Peyer's patch (tissue), 4 donors: ENCODE results near the gene PGM2. TPM values are rescaled to one million over a fixed set of nuclear protein-coding genes. Genes with fewer than 3 reads are reported as not detected.
"Not testable (repeated sequence)": the region's sequence is repeated elsewhere in the genome, so short reads cannot be mapped to it uniquely, and the experiment has no call there.

Experiments
- DNase-seq, 3 donors: peaks; one replicate each; pipeline ENCODE4 v3.0.0-alpha.2; 2017 to 2019
- H3K27ac ChIP-seq, 4 donors: fragments of 200-600 bp; sonication (generic); one replicate each; pipeline ENCODE4 v1.5.1; 2016 to 2019
- H3K27me3 ChIP-seq, 2 donors: fragments of 200-600 bp; sonication (generic); one replicate each; pipeline ENCODE4 v1.5.1; 2019
- H3K36me3 ChIP-seq, 3 donors: fragments of 200-600 bp; sonication (generic); one replicate each; pipeline ENCODE4 v1.5.1; 2016 to 2019
- H3K4me1 ChIP-seq, 4 donors: fragments of 200-600 bp; sonication (generic); one replicate each; pipeline ENCODE4 v1.5.1; 2016 to 2019
- H3K4me3 ChIP-seq, 4 donors: fragments of 200-600 bp; sonication (generic); 1 replicate in 3 of 4; 2 replicates in 1 of 4; pipeline ENCODE4 v1.5.1; 2016 to 2019; ENCODE audit warnings: mild to moderate bottlenecking in 1 of 4
- H3K9me3 ChIP-seq, 4 donors: fragments of 200-600 bp; sonication (generic); one replicate each; pipeline ENCODE4 v1.5.1; 2016 to 2019; ENCODE audit warnings: mild to moderate bottlenecking in 1 of 4
- CTCF ChIP-seq, 6 experiments: fragments of 450-650 bp in 4 of 6; fragments of 200-600 bp in 2 of 6; sonication (generic) in 1 of 6; IDR thresholded peaks; one replicate each; pipeline ENCODE4 v1.5.1; 2017 to 2019; ENCODE audit warnings: antibody characterized with exemption in 6 of 6, mild to moderate bottlenecking in 3 of 6, moderate library complexity in 1 of 6
- POLR2A ChIP-seq, 2 donors: fragments of 450-650 bp; IDR thresholded peaks; one replicate each; pipeline ENCODE4 v1.5.1; 2017; ENCODE audit warnings: antibody characterized with exemption in 2 of 2, mild to moderate bottlenecking in 2 of 2, moderate library complexity in 2 of 2
- total RNA-seq, 4 donors: library from RNA; depleted of rRNA; stranded (reverse); fragments of >200 nt; gene quantifications; one replicate each; pipeline ENCODE4 v1.1.0, GENCODE V29; 2016

PGM2 gene
- total RNA-seq, 4 donors from 2014 or later = 11.3 to 27.2 (median 16.5) TPM

GRCh38 chr4:37805091-37805490, 21.4 kb upstream of the PGM2 start:
- Histone ChIP-seq H3K4me1 (no peaks in the 10 kb centered on the region), H3K36me3 (no peaks in the 10 kb centered on the region), H3K4me3 (no peak overlapping the region), H3K9me3 (no peaks in the 10 kb centered on the region), H3K27me3 (no peaks in the 10 kb centered on the region), H3K27ac (no peak overlapping the region)
- no peak for DNase-seq
- TF ChIP-seq POLR2A (IDR thresholded peaks at IDR 0.05) (no peak), CTCF (IDR thresholded peaks at IDR 0.05) (no peak)

- no peak overlapping the region for H3K4me3 ChIP-seq
- H3K27ac ChIP-seq = no peak overlapping the region
- H3K9me3 ChIP-seq = no peaks in the 10 kb centered on the region
- no peaks in the 10 kb centered on the region for H3K36me3 ChIP-seq
- no peak for DNase-seq
- H3K27me3 ChIP-seq = no peaks in the 10 kb centered on the region
- H3K4me1 ChIP-seq = peaks cover 0 to 3% (median 0%) of the 10 kb centered on the region in 4 donors
- TF ChIP-seq POLR2A (IDR thresholded peaks at IDR 0.05) = no peak
- TF ChIP-seq CTCF (IDR thresholded peaks at IDR 0.05) = no peak
Observed at GRCh38 chr4:37812713-37813112, 13.8 kb upstream of the PGM2 start.

- Histone ChIP-seq H3K9me3 (no peaks in the 10 kb centered on the region), H3K27ac (no peak overlapping the region), H3K27me3 (no peaks in the 10 kb centered on the region), H3K36me3 (no peaks in the 10 kb centered on the region), H3K4me3 (no peak overlapping the region), H3K4me1 (peaks cover 0 to 3% (median 0%) of the 10 kb centered on the region in 4 donors)
- TF ChIP-seq POLR2A (IDR thresholded peaks at IDR 0.05) = no peak
- no peak for TF ChIP-seq CTCF (IDR thresholded peaks at IDR 0.05)
- DNase-seq = no peak
Observed at GRCh38 chr4:37815591-37815990, 10.9 kb upstream of the PGM2 start.

- DNase-seq = peak in 1 of 3 donors; percentile 26
- Histone ChIP-seq H3K36me3 (no peaks in the 10 kb centered on the region), H3K27ac (no peak overlapping the region), H3K4me1 (peaks cover 0 to 3% (median 0%) of the 10 kb centered on the region in 4 donors), H3K4me3 (no peak overlapping the region), H3K9me3 (no peaks in the 10 kb centered on the region), H3K27me3 (no peaks in the 10 kb centered on the region)
- TF ChIP-seq POLR2A (IDR thresholded peaks at IDR 0.05) (no peak), CTCF (IDR thresholded peaks at IDR 0.05) (no peak)
Observed at GRCh38 chr4:37816006-37816405, 10.5 kb upstream of the PGM2 start.

GRCh38 chr4:37816719-37817118, 9.8 kb upstream of the PGM2 start:
- Histone ChIP-seq H3K27ac (no peak overlapping the region), H3K9me3 (no peaks in the 10 kb centered on the region), H3K36me3 (no peaks in the 10 kb centered on the region), H3K27me3 (no peaks in the 10 kb centered on the region), H3K4me3 (no peak overlapping the region), H3K4me1 (peaks cover 0 to 3% (median 0%) of the 10 kb centered on the region in 4 donors)
- TF ChIP-seq CTCF (IDR thresholded peaks at IDR 0.05) (no peak), POLR2A (IDR thresholded peaks at IDR 0.05) (no peak)
- no peak for DNase-seq

GRCh38 chr4:37818752-37819151, 7.7 kb upstream of the PGM2 start:
- no peak overlapping the region for H3K27ac ChIP-seq
- H3K4me3 ChIP-seq = no peak overlapping the region
- no peaks in the 10 kb centered on the region for H3K9me3 ChIP-seq
- H3K36me3 ChIP-seq = no peaks in the 10 kb centered on the region
- no peak for TF ChIP-seq CTCF (IDR thresholded peaks at IDR 0.05)
- no peak for TF ChIP-seq POLR2A (IDR thresholded peaks at IDR 0.05)
- peaks cover 0 to 3% (median 0%) of the 10 kb centered on the region in 4 donors for H3K4me1 ChIP-seq
- H3K27me3 ChIP-seq = no peaks in the 10 kb centered on the region
- no peak for DNase-seq

- not testable (repeated sequence) for H3K4me1 ChIP-seq, H3K27me3 ChIP-seq, H3K36me3 ChIP-seq, H3K9me3 ChIP-seq, H3K4me3 ChIP-seq, H3K27ac ChIP-seq, DNase-seq
Observed at GRCh38 chr4:37820458-37820857, 6.0 kb upstream of the PGM2 start.
